ENCODE measurements around the gene ITGA11. TPM values are rescaled to one million over a fixed set of nuclear protein-coding genes. Genes with fewer than 3 reads are reported as not detected.

The ITGA11 gene, protein sequence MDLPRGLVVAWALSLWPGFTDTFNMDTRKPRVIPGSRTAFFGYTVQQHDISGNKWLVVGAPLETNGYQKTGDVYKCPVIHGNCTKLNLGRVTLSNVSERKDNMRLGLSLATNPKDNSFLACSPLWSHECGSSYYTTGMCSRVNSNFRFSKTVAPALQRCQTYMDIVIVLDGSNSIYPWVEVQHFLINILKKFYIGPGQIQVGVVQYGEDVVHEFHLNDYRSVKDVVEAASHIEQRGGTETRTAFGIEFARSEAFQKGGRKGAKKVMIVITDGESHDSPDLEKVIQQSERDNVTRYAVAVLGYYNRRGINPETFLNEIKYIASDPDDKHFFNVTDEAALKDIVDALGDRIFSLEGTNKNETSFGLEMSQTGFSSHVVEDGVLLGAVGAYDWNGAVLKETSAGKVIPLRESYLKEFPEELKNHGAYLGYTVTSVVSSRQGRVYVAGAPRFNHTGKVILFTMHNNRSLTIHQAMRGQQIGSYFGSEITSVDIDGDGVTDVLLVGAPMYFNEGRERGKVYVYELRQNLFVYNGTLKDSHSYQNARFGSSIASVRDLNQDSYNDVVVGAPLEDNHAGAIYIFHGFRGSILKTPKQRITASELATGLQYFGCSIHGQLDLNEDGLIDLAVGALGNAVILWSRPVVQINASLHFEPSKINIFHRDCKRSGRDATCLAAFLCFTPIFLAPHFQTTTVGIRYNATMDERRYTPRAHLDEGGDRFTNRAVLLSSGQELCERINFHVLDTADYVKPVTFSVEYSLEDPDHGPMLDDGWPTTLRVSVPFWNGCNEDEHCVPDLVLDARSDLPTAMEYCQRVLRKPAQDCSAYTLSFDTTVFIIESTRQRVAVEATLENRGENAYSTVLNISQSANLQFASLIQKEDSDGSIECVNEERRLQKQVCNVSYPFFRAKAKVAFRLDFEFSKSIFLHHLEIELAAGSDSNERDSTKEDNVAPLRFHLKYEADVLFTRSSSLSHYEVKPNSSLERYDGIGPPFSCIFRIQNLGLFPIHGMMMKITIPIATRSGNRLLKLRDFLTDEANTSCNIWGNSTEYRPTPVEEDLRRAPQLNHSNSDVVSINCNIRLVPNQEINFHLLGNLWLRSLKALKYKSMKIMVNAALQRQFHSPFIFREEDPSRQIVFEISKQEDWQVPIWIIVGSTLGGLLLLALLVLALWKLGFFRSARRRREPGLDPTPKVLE
- 22.8 TPM for total RNA-seq

DNA sequence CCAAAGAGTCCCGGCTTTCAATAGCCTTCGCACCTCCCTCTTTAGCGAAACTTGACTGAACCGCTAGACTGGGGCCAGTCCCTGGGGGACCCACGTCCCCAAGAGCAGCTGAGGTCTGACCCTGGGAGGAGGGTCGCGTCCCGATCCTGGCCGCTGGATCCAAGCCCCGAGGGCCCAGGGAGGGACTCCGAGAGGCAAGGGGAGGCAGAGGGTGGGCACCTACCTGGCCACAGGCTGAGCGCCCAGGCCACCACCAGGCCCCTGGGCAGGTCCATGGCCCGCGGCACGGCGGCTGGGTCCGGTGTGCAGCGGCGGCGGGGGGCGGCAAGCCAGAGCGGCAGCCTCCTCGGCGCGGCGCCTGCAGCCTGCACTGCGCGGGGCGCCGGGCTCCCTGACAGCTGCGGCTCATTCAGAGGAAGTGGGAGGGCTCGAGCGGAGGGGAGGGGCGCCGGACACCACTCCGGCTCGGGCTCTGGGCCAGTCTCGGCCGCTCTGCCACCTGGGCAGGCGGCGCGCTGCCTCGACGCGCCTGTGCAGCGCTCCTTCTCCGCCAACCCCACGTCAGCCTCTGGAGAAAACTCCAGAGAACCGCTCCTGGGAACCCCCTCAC lies at the start of gene ITGA11:
Gene ITGA11, minus strand, starts transcription at position 372 of the 610 bp plus-strand sequence. Its CDS starts 97 bp downstream, at position 275.
- peak; percentile 74 for DNase-seq (ENCODE audit: low spot score)

DNA sequence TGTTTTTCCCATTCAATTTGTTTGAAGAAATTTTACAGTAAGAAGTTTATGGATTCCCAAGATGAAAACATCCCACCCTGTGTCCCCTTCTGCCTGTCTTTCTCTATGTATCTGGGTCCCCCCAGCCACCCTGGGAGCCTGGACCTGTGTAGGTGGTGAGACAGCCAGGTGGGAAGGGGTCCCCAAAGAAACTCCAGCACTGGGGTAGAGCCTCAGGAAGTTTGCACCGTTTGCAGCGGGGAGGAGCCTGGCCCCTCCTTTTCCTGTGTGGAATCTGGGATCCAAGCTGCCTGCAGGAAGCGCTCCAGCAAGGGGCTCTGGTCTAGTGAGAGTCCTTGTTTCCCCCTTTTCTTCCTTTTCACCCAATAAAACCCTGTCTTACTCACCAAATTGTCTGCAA lies 49.4 kb upstream of the ITGA11 start:
- DNase-seq (ENCODE audit: low spot score), result no peak

DNA sequence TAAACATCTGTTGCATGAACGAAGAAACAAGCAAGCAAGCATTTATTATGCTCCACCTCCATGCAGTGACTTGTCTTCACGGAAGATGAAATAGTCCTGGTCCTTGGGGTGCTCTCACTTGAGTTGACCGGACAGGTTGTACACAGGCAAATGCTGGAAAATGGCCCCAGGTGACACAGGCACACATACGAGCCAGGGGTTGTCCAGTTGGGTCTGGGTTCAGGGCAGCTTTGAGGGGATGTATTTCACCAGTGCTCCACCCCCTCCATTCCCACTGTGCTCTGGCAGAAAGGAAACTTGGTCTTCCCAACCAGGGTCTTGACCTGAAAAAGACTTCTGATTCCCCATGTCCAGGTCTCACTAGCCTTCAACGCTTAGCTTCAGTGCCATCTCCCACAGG lies 48.3 kb upstream of the ITGA11 start:
- no peak for DNase-seq (ENCODE audit: low spot score)

DNA sequence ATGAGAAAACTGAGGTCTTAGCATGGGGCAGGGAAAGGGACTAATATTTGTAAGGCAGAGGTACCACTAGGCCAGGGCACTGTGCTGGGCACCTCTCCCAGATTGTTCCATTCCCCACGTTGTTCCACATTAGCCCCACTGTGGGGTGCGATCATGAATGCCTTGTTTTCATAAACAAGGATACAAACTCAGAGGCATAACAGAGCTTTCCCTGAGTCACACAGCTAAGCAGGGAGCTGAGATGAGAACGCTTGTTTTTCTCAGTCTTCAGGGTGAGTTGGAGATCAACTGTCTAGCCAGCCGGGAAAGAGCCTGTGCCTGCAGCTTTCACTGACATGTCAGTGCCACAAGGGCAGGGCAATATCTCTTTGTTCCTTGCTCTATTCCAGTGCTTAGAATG lies 47.9 kb upstream of the ITGA11 start:
- no peak for DNase-seq (ENCODE audit: low spot score)

DNA sequence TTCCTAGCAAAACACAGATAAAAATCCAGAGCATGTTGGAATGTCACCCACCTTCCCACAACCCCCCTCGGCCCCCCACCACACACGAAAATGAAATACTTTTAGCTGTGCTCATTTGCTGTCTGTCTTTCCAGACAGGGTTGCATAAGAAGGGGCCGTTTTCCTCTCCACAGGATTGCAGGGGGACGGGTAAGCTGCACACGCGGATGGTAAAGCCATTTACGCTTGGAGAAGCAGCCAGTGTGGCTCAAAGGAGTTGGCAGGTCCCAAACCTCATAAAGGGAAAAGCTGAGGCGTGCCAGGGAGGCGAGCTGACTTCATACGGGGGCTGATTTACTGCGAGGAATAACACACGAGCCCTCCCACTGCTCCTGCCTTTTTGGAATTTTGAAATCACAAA lies 47.4 kb upstream of the ITGA11 start:
- peak; percentile 74 for DNase-seq (ENCODE audit: low spot score)

DNA sequence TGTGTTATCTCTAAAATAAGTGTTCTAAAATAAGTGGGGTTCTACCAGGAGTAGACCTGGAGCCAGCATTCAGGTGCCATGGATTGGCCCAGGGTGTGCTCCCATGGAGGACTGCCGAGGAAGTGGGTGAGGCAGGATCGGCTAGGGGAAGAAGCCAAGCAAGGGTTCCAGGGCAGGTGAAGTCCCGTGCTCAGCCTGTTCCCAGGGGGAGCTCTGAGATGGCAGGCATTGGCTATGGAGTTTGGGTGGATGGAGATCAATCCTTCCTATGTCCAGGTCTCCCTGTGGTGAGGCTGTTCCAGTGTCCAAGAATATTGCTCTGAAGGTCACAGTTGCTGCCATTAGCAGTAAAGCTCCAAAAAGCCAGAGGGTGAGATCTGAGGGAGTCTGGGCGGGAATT lies 46.9 kb upstream of the ITGA11 start:
- no peak for DNase-seq (ENCODE audit: low spot score)

DNA sequence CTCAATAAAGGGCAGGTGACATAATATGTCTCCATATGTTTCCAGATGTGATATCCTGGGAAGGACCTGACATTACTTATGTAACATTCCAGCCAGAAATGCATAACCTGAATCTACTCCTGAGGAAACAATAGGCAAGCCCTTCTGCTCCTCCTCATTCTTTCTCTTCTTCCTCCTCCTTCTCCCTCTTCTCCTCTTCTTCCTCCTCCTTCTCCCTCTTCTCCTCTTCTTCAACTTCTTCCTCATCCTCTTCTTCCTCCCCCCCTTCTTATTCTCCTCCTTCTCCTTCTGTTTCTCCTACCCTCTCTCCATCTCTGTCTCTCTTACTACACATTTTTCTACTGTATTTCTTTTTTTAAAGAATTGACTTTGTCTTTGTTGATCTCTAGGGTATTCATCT lies 43.5 kb upstream of the ITGA11 start:
- no peak for DNase-seq (ENCODE audit: low spot score)

DNA sequence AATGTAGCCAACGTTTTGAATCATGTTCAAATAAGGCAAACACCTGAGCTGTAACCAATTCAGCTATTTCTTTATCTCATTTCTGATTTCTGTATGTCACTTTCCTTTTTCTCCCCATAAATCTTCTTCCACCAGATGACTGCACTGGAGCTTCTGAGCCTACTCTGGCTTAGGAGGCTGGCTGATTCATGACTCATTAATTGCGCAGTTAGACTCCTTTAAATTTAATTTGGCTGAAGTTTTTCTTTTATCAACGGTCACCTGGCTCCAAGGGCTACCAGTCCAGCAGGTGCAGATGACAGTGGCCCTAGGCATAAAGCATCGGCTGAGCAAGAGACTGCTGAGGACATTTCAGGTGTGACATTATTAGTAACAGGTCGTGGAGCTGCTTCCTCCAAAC lies 39.6 kb upstream of the ITGA11 start:
- DNase-seq (ENCODE audit: low spot score), result no peak

DNA sequence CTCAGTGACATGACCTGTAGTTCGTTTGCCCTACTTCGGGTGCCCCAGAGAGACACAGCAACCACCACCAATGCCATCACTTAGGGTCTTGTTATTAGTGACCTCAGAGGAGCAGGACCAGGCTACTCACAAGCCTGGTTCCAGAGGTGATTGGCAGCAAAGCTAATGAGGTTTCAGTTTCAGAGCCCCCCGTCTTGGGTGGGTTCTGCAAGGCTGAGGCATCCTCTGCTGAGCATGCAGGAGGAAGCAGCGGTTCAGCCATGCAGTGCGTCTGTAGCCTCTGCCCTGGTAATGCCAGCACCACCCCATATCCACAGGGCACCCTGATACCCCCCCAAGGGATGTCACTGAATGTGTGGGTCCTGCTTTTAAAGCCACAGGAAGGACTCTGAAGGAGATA lies 39.0 kb upstream of the ITGA11 start:
- DNase-seq (ENCODE audit: low spot score), result no peak

DNA sequence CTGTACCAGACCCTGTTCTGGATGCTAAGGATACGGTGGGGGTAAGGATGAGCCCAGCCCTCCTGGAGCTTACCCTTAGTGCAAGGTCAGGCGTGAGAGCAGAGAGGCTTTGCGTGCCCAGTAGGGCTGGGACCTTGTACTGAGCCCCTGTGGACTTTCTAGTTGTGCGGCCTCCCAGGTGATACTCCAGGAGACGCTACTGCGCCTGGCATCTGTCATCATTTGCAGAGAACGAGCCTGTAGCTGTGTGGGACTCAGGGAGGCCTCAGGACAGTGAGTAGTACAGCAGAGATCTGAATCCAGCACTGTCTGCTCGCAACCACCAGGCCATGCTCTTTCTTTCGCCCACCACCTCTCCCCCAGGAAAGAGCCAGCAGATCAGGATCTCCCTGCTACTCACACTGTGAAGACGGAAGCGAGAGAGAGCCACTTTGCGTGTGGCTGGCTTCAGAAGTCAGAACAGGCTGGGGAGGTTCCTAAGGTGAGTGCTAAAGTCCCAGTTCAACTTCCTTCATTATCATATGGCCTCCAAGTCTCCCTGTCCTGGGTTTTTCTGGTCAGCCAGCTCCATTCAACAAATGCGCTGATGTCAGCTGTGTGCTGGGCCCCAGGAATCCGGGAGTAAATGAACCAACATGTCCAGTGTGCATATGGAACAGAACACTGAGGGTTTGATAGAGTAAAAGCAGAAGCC lies 38.2 kb upstream of the ITGA11 start:
- DNase-seq (ENCODE audit: low spot score), result no peak

DNA sequence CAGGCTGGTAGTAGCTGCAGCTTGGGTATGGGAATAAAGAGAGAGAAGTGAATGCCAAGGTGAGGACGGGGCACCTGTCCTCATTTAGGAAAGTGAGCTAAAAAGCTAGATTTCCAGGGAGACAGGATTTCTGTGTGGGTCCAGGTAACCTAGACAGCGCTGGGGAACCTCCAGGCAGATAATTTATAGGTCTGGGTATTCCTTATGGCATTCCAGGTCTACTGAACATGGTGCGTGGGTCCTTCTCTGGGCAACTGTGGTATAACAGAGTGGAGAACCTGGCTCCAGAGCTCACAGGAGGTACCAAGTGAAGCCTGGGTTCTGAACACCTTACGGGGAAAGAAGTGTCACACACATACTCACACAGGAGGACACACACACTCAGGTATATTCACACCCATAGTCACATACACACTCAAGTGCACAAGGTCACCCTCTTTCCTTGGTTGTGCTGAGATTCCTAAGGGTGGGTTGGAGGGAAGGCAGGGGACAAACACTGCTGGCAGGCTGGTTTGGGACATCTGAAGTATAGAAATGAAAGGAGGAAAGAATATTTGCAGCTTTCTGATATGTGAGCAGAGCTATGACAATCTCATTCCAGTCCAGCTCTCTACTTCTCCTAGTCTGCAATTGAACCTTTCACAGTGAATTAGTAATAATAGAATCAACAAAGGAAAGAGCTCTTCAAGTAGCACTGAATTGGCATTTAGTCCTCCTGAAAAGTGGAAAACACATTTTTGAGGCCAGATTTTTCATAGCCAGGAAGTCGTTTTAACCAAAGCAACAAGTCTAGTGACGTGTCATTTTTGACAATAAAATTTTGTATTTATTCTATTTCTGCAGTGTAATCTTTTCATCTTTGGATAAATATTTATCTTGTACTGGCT lies 37.4 kb upstream of the ITGA11 start:
- DNase-seq (ENCODE audit: low spot score), result no peak

DNA sequence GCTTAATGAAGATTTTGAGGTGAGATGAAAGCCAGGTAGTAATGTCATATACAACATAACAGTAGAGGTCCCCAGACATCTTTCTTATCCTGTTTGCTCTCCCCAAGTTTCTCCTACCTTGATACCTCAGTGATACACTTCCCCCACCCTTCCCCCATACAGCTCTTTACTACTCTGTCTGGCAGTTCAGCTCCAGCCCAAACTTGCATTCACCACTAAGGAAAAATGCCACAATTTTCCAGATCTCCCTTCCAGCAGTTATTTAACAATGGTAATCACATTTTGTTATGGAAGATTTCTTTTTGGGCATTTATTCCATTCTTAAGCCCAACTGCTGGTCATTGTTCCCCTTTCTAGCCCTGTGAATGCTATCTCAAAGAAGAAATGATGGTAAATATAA lies 34.9 kb upstream of the ITGA11 start:
- DNase-seq (ENCODE audit: low spot score), result no peak

DNA sequence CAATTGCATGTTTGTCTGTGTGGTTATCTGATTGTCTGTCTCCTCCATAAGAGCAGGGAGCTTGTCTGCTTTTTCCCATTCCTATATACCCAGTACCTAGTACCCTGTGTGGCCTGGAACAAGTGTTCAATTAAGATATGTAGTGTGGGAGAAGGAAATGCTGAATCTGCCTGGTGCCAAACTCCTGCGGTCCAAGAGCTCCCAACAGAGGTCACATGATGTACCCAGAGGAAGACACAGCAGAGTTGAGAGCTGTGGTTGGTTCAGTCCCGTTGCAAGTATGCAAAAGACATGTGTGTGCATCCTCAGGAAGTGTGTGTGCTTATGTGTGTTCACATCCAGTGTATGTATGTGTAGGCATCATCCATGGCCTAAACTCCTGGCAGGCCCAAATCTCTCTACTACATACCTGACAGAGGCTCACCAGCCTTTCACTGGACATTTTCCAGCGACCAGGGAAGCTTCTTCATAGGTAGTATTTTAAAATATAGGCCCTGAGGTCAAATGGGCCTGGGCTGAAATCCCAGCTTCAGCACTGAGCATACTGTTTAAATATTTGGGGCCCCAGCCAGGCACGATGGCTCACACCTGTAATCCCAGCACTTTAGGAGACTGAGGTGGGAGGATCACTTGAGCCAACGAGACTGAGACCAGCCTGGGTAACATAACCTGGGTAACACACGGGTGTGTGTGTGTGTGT lies 34.0 kb upstream of the ITGA11 start:
- no peak for DNase-seq (ENCODE audit: low spot score)

DNA sequence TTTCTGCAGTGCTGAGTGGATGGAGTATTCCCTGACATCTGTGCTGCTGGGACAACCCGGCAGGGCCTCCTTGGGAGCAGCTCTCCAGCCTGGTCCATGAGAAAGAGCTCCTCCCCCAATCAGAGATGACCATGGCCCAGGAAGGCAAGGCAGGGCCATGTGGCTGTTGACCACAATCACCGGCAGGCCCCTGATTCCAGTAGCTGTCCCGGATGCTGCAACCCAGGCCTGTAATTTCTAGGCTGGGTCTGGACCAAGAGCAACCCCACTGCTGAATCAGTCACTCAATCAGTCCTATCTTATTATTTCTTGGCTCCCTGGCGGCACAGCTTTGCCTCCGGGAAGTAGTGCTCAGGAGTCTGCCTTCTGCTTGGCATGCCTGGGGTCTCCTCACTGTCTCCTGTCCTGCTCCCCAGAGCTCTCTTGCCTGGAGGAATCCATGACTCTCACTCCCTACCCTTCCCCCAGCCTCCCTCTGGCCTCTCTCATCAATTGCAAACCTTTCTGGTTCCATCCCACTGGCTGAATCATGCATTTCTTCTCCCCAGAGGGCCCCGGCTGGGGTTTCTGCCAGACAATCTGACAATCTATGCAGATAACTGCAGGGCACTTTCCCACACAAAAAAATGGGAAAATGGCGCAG lies 32.6 kb upstream of the ITGA11 start:
- no peak for DNase-seq (ENCODE audit: low spot score)

DNA sequence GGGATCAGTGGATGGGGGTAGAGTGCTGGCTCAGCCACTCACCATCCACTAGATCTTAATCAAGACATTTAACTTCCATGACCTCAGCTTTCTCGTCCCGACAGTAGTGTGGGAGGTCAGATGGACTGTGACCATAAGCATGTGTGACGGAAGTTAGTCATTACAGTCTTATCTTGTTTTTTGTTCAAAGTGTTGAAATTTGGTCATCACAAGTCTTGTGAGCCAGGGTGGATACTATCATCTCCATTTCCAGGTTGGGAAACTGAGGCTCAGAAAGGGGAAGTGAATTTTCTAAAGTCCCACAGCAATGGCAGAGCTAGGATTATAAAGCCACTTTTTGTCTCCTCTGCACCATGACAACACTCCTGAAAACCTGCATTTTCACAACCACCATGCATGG lies 32.0 kb upstream of the ITGA11 start:
- DNase-seq (ENCODE audit: low spot score), result no peak

DNA sequence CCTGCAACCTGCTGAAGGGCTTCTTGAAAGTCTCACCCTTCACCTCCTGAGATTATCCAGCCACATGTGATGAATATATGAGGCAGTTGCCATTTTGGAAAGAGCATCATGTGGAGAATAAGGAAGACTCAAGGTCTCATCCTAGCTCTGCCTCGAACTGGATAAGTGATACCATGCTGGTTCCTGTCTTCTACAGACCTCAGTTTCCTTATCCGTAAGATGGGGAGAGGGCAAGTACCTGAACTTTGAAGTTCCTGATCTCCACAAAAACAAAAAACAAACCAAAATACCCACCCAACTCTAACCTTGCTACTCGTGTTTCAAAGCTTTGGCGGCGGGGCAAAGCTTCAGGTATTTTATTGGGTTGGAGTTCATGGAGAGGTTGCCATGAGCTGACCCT lies 31.5 kb upstream of the ITGA11 start:
- no peak for DNase-seq (ENCODE audit: low spot score)

DNA sequence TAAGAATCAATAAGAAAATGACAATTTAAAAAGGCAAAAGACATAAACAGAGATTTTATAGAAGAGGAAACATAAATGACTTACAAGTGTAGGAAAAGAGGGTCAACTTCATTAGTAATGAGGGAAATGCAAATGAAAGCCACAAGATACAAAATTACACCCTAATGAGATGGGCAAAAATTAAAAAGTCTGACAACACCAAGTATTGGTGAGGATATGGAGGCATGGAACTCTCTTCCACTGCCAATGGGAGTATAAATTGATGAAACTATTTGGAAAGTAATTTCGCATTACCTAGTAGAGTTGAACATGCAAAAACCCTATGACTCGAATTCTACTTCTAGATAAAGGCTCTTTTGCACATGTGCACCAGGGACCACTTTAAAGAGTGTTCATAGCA lies 28.2 kb upstream of the ITGA11 start:
- no peak for DNase-seq (ENCODE audit: low spot score)

DNA sequence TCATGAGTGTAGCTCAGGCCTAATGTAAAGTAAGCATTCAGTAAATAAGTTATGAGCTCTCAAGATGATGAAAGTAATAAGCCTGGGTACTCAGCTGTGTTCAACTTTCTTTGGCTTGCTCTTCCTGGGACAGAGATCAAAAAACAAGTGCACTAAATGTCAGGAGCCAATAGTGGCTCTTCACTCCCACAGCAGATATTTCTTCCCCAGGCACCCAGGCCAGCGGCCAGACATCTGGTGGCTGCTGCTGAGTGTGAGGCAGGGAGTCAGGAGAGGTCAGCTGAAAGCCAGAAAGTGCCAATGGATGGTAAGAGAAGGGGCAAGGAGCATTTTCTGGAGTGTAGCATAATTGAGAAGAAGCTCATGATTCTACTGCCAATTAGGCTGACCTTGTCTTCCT lies 18.2 kb upstream of the ITGA11 start:
- no peak for DNase-seq (ENCODE audit: low spot score)

DNA sequence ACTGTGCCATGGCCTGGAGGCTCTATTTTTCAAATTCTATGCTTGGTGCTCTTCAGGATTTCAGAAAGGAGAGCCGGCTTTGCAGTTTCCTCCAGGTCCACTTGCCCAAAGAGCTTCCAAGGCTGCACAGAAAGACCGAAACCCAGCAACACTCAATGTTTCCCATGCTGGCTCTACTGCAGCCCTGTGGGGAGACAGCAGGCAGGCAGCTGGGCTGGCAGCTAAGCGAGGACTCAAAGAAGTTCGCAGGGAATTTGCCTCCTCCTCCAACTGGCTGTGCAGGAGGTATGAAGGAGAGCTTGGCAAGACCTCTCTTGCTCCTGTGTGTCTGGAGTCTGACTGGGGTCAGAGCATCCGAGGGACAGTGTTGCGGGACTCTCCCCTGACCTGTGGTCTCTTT lies 17.4 kb upstream of the ITGA11 start:
- DNase-seq (ENCODE audit: low spot score), result no peak
